GM23248 (cell line): ENCODE results near the gene SULT1A2. TPM values are rescaled to one million over a fixed set of nuclear protein-coding genes. Genes with fewer than 3 reads are reported as not detected.

ENCODE experiments used
- DNase-seq: peaks from one replicate; pipeline ENCODE4 v3.0.0-alpha.2; 2015
- H2AFZ ChIP-seq: fragments of 200-600 bp; sonication (generic); 2 replicates; pipeline ENCODE4 v1.6.1; 2016; ENCODE audit warnings: antibody characterized with exemption
- H3F3A ChIP-seq: fragments of 200-600 bp; sonication (generic); 2 replicates; pipeline ENCODE4 v1.6.1; 2016; ENCODE audit warnings: mild to moderate bottlenecking, antibody characterized with exemption, mixed run types; ENCODE audit not compliant: insufficient read depth
- H3K27ac ChIP-seq: fragments of 200-600 bp; sonication (generic); 2 replicates; pipeline ENCODE4 v1.5.1; 2016; ENCODE audit warnings: mild to moderate bottlenecking
- H3K27me3 ChIP-seq: fragments of 200-600 bp; sonication (generic); replicated peaks from 2 replicates; pipeline ENCODE4 v1.6.1; 2016; ENCODE audit warnings: mild to moderate bottlenecking; ENCODE audit not compliant: insufficient read depth
- H3K36me3 ChIP-seq: fragments of 200-600 bp; sonication (generic); 2 replicates; pipeline ENCODE4 v1.6.1; 2016; ENCODE audit warnings: low read depth, mild to moderate bottlenecking
- H3K4me1 ChIP-seq: fragments of 200-600 bp; sonication (generic); 2 replicates; pipeline ENCODE4 v1.6.1; 2016; ENCODE audit warnings: mild to moderate bottlenecking; ENCODE audit not compliant: insufficient read depth
- H3K4me2 ChIP-seq: fragments of 200-600 bp; sonication (generic); one replicate; pipeline ENCODE4 v1.6.1; 2016; ENCODE audit warnings: mild to moderate bottlenecking; ENCODE audit not compliant: unreplicated experiment
- H3K4me3 ChIP-seq: fragments of 200-600 bp; sonication (generic); 2 replicates; pipeline ENCODE4 v1.5.1; 2016; ENCODE audit warnings: mild to moderate bottlenecking
- H3K79me2 ChIP-seq: fragments of 200-600 bp; sonication (generic); 2 replicates; pipeline ENCODE4 v1.6.1; 2016; ENCODE audit warnings: mild to moderate bottlenecking; ENCODE audit not compliant: insufficient read depth
- H3K9ac ChIP-seq: fragments of 200-600 bp; sonication (generic); 2 replicates; pipeline ENCODE4 v1.6.1; 2016; ENCODE audit warnings: mild to moderate bottlenecking
- H3K9me2 ChIP-seq: fragments of 200-600 bp; sonication (generic); 2 replicates; pipeline ENCODE4 v1.6.1; 2016; ENCODE audit warnings: mixed run types, mild to moderate bottlenecking, moderate library complexity; ENCODE audit not compliant: insufficient read depth
- H3K9me3 ChIP-seq: fragments of 200-600 bp; sonication (generic); one replicate; pipeline ENCODE4 v1.6.1; 2017; ENCODE audit warnings: low read depth
- H4K20me1 ChIP-seq: fragments of 200-600 bp; sonication (generic); 2 replicates; pipeline ENCODE4 v1.6.0; 2016; ENCODE audit not compliant: insufficient read depth
- EZH2 ChIP-seq: fragments of 200-600 bp; sonication (generic); IDR thresholded peaks from 2 replicates; pipeline ENCODE4 v1.6.1; 2018; ENCODE audit warnings: antibody characterized with exemption, mild to moderate bottlenecking; ENCODE audit not compliant: insufficient read depth, poor library complexity, severe bottlenecking
- EZH2phosphoT487 ChIP-seq: fragments of 200-600 bp; sonication (generic); IDR thresholded peaks from 2 replicates; pipeline ENCODE4 v1.6.1; 2018; ENCODE audit warnings: antibody characterized with exemption, moderate library complexity, mild to moderate bottlenecking, low read depth; ENCODE audit not compliant: insufficient read depth
- WGBS, 2 experiments: methylation state at CpG; one replicate each; pipeline ENCODE4 v1.1.6; 2015 to 2017; ENCODE audit warnings: low lambda C conversion rate in 2 of 2, low coverage in 1 of 2; ENCODE audit errors: missing lambda C conversion rate in 2 of 2; 5-methylcytosine and 5-hydroxymethylcytosine counted together
- in situ Hi-C: fragments of 300-500 bp; cut with MboI; formaldehyde crosslinking; loops from 2 replicates; pipeline ENCODE4 v1.15.0; 2020
- polyA plus RNA-seq: library from polyadenylated mRNA; unstranded; fragments of >200 nt; fragmentation: Nextera tagmentation; extraction: Ambion mirVana; gene quantifications from 2 replicates; pipeline ENCODE4 v1.2.1, GENCODE V29; 2016
- total RNA-seq: library from RNA; depleted of rRNA; stranded (reverse); fragments of >200 nt; shearing (Covaris generic); gene quantifications from 2 replicates; pipeline ENCODE4 v1.2.3, GENCODE V29; 2014

Gene SULT1A2
- total and polyA plus RNA-seq, 2 experiments from 2014 or later: not detected

DNA sequence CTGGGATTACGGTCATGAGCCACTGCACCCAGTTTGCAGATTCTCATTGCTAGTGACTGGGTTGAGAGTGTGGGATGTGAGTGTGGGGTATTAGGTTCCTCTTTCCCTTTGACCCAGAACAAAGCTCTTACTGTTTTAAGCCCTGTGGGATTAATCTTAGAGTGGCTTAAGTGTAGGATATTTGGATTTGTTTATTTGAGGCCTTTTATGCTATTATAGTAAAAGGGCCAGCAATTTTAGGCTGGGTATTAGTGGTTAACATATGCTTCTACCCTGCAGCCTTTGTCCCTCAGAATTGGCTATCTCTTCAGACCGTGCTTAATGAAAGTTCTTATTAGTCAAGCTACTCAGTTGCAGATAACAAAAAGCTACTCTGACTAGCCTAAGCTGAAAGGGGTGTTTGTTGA, 39.9 kb downstream of the SULT1A2 start:
- H3K9ac ChIP-seq: no peak overlapping the region
- H3K4me3 ChIP-seq: no peak overlapping the region
- WGBS, 2 experiments: 99 to 100% methylated on average over 2 of the region's 2 CpGs
- peaks cover 7% of the 10 kb centered on the region; the same call in 1 of the 2 replicates for H3K79me2 ChIP-seq
- H3K27me3 ChIP-seq: no peaks in the 10 kb centered on the region
- no peak for TF ChIP-seq EZH2phosphoT487
- no peak for TF ChIP-seq EZH2
- no peaks in the 10 kb centered on the region for H4K20me1 ChIP-seq
- in situ Hi-C loops: no loop called here
- no peaks in the 10 kb centered on the region for H3K9me2 ChIP-seq
- no peak for DNase-seq
- H3K36me3 ChIP-seq: 0 out of 2 replicates have a peak, but pooled peaks cover 4% of the 10 kb centered on the region
- no peak overlapping the region for H3K4me2 ChIP-seq
- H3K27ac ChIP-seq: no peak overlapping the region
- H2AFZ ChIP-seq: no peak overlapping the region
- no peaks in the 10 kb centered on the region for H3F3A ChIP-seq
- H3K9me3 ChIP-seq: no peaks in the 10 kb centered on the region
- peaks cover 7% of the 10 kb centered on the region; the same call in 1 of the 2 replicates for H3K4me1 ChIP-seq

GRCh38 chr16:28555561-28555960, 41.3 kb downstream of the SULT1A2 start:
- 80 to 82% methylated on average over 2 of the region's 2 CpGs for WGBS, 2 experiments

GRCh38 chr16:28554634-28555423, 42.0 kb downstream of the SULT1A2 start:
- Histone ChIP-seq H3K9ac (peak overlapping the region; percentile 80), H3K27ac (no peak overlapping the region)
- WGBS, 2 experiments: 70% methylated on average over 15 of the region's 15 CpGs

More at GRCh38 chr16:28555561-28555960, 41.3 kb downstream of the SULT1A2 start:
- H3F3A ChIP-seq: no peaks in the 10 kb centered on the region
- no peak overlapping the region for H2AFZ ChIP-seq
- H3K9ac ChIP-seq: no peak overlapping the region
- TF ChIP-seq EZH2phosphoT487 (no peak), EZH2 (no peak)
- no peaks in the 10 kb centered on the region for H4K20me1 ChIP-seq
- no peaks in the 10 kb centered on the region for H3K9me3 ChIP-seq
- H3K79me2 ChIP-seq: peaks cover 7% of the 10 kb centered on the region; the same call in 1 of the 2 replicates
- no peaks in the 10 kb centered on the region for H3K27me3 ChIP-seq
- no peak overlapping the region for H3K4me2 ChIP-seq
- no peak overlapping the region for H3K4me3 ChIP-seq
- H3K9me2 ChIP-seq: no peaks in the 10 kb centered on the region
- no peak for DNase-seq
- peaks cover 7% of the 10 kb centered on the region; the same call in 1 of the 2 replicates for H3K4me1 ChIP-seq
- H3K36me3 ChIP-seq: 0 out of 2 replicates have a peak, but pooled peaks cover 4% of the 10 kb centered on the region
- in situ Hi-C loops: no loop called here
- no peak overlapping the region for H3K27ac ChIP-seq

DNA sequence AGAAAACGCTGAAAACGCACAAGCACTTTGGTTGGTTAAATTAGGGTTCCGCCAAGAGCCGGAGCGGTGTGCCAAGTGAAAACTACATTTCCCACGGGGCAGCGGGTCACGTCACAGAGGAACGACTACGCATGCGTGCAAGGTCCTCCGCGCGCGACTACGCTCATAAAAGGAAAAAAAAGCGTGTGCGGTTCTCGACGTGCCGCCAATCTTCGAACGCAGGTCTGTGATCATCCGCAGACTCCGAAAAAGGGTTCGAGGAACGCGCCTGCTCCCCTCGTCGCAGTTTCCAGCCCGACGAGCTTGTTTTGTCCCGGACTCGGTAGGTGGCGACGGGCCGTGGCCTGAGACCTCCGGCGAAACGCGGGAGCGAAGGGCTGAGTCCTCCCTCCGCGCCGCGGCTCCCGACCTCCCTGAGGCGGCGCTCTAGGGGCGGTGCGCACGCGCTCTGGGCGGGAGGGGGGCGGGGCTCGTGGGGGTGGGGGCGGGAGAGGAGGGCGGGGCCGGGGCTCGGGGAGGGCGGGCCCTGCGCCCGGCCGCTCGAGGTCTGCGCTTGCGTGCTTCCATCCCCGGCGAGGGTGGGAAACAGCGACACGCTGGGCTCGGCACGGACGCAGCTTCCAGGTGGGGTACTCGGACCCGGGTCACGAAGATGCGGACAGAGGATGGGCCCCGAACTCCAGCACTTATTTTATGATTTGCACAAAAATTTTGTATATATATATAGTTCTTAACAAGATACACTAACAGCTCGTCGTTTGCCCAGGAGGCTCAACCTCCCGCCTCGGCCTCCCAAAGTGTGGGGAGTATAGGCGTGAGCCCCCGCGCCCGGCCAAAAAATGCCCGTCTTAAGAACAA, 42.8 kb downstream of the SULT1A2 start, which contains the start of gene SGF29:
Gene SGF29, plus strand, starts transcription at position 145 of the 858 bp plus-strand sequence. CDS start 27,150 bp downstream, outside the sequence.
- in situ Hi-C loops: no loop called here
- Histone ChIP-seq H3K4me1 (peaks cover 7% of the 10 kb centered on the region; the same call in 1 of the 2 replicates), H3K9me2 (no peaks in the 10 kb centered on the region), H3K9ac (peak within 1 kb of the TSS; percentile 80), H4K20me1 (no peaks in the 10 kb centered on the region), H3K79me2 (peaks cover 7% of the 10 kb centered on the region; the same call in 1 of the 2 replicates), H3K36me3 (0 out of 2 replicates have a peak, but pooled peaks cover 4% of the 10 kb centered on the region), H3K9me3 (no peaks in the 10 kb centered on the region), H3K4me3 (peak within 1 kb of the TSS; percentile 77), H3K27ac (peak within 1 kb of the TSS; percentile 78), H2AFZ (peak within 1 kb of the TSS; percentile 89), H3K27me3 (no peaks in the 10 kb centered on the region), H3F3A (no peaks in the 10 kb centered on the region), H3K4me2 (peak within 1 kb of the TSS; percentile 81)
- TF ChIP-seq EZH2 (no peak), EZH2phosphoT487 (no peak)
- peak; percentile 95 for DNase-seq
- 1% methylated on average over 60 to 79 of the region's 88 CpGs for WGBS, 2 experiments

More at GRCh38 chr16:28554634-28555423, 42.0 kb downstream of the SULT1A2 start:
- peaks cover 7% of the 10 kb centered on the region; the same call in 1 of the 2 replicates for H3K4me1 ChIP-seq
- no peaks in the 10 kb centered on the region for H3F3A ChIP-seq
- peak; percentile 31 for DNase-seq
- peaks cover 7% of the 10 kb centered on the region; the same call in 1 of the 2 replicates for H3K79me2 ChIP-seq
- no peaks in the 10 kb centered on the region for H3K9me2 ChIP-seq
- no peaks in the 10 kb centered on the region for H3K27me3 ChIP-seq
- H3K4me2 ChIP-seq: peak overlapping the region; percentile 77
- peak overlapping the region; percentile 77 for H3K4me3 ChIP-seq
- H3K36me3 ChIP-seq: 0 out of 2 replicates have a peak, but pooled peaks cover 4% of the 10 kb centered on the region
- TF ChIP-seq EZH2phosphoT487 (no peak), EZH2 (no peak)
- H3K9me3 ChIP-seq: no peaks in the 10 kb centered on the region
- H2AFZ ChIP-seq: peak overlapping the region; percentile 89
- in situ Hi-C loops: no loop called here
- H4K20me1 ChIP-seq: no peaks in the 10 kb centered on the region
